CD4-positive, alpha-beta T cell treated with Interleukin-17A for 1 hour (primary cell): ENCODE results near the gene INTS4.
"Not testable (repeated sequence)": the region's sequence is repeated elsewhere in the genome, so short reads cannot be mapped to it uniquely, and the experiment has no call there.

Experiments used
- DNase-seq: peaks from one replicate; pipeline ENCODE4 v3.0.0-alpha.2; 2020

The INTS4 gene

GRCh38 chr11:77994434-77995362 lies at the start of gene INTS4:
INTS4 (minus strand) TSS chr11:77994668; CDS start chr11:77994643, 25 bp downstream.
- DNase-seq = peak; percentile 99

- no peak for DNase-seq
Observed at GRCh38 chr11:78041843-78042440, 47.5 kb upstream of the INTS4 start.

- DNase-seq = not testable (repeated sequence)
Observed at GRCh38 chr11:78041380-78041719, 46.9 kb upstream of the INTS4 start.

GRCh38 chr11:78040691-78041379 lies 46.4 kb upstream of the INTS4 start:
- DNase-seq = no peak

- DNase-seq = no peak
Observed at GRCh38 chr11:78039919-78040671, 45.6 kb upstream of the INTS4 start.

GRCh38 chr11:78039391-78039918 lies 45.0 kb upstream of the INTS4 start:
- DNase-seq = no peak

GRCh38 chr11:78038697-78039313 lies 44.3 kb upstream of the INTS4 start:
- no peak for DNase-seq

GRCh38 chr11:78037825-78038620 lies 43.6 kb upstream of the INTS4 start:
- no peak for DNase-seq

GRCh38 chr11:78037056-78037455 lies 42.6 kb upstream of the INTS4 start:
- no peak for DNase-seq

GRCh38 chr11:78036313-78036712 lies 41.8 kb upstream of the INTS4 start:
- DNase-seq = no peak

- no peak for DNase-seq
Observed at GRCh38 chr11:78034623-78035022, 40.2 kb upstream of the INTS4 start.

GRCh38 chr11:78033040-78033439 lies 38.6 kb upstream of the INTS4 start:
- no peak for DNase-seq

GRCh38 chr11:78032090-78032489 lies 37.6 kb upstream of the INTS4 start:
- DNase-seq = no peak

GRCh38 chr11:78031629-78032028 lies 37.2 kb upstream of the INTS4 start:
- DNase-seq = no peak

- no peak for DNase-seq
Observed at GRCh38 chr11:78030429-78031325, 36.2 kb upstream of the INTS4 start.

- not testable (repeated sequence) for DNase-seq
Observed at GRCh38 chr11:78028423-78028822, 34.0 kb upstream of the INTS4 start.

GRCh38 chr11:78027759-78028158 lies 33.3 kb upstream of the INTS4 start:
- DNase-seq = no peak

GRCh38 chr11:78025378-78025777 lies 30.9 kb upstream of the INTS4 start:
- DNase-seq = no peak

- DNase-seq = no peak
Observed at GRCh38 chr11:78023426-78023825, 29.0 kb upstream of the INTS4 start.
